Stomach smooth muscle (tissue), 2 donors: ENCODE data around the gene CCDC171.

Source experiments
- H3K27ac ChIP-seq: one replicate; pipeline ENCODE4 v1.7.0; 2013; ENCODE audit warnings: mild to moderate bottlenecking, low read length, inconsistent platforms
- H3K27me3 ChIP-seq, 2 donors: one replicate each; pipeline ENCODE4 v1.7.0; 2013; ENCODE audit warnings: low read length in 2 of 2; ENCODE audit not compliant: insufficient read depth in 2 of 2, control insufficient read depth in 1 of 2
- H3K36me3 ChIP-seq, 2 donors: one replicate each; pipeline ENCODE4 v1.7.0; 2013; ENCODE audit warnings: low read length in 2 of 2; ENCODE audit not compliant: control insufficient read depth in 2 of 2, insufficient read depth in 2 of 2
- H3K4me1 ChIP-seq: one replicate; pipeline ENCODE4 v1.7.0; 2013; ENCODE audit warnings: low read length; ENCODE audit not compliant: control insufficient read depth, insufficient read depth
- H3K4me3 ChIP-seq, 2 donors: one replicate each; pipeline ENCODE4 v1.7.0; 2013; ENCODE audit warnings: low read length in 2 of 2
- H3K9ac ChIP-seq, 2 donors: one replicate each; pipeline ENCODE4 v1.7.0; 2013; ENCODE audit warnings: low read length in 2 of 2, mild to moderate bottlenecking in 1 of 2
- H3K9me3 ChIP-seq, 2 donors: one replicate each; pipeline ENCODE4 v1.7.0; 2013; ENCODE audit warnings: low read length in 2 of 2; ENCODE audit not compliant: control insufficient read depth in 2 of 2
- donor health status: healthy.
- donor health status: Pancreatic carcinoma.

The CCDC171 gene

GRCh38 chr9:15725953-15726352 is 173.1 kb downstream of the CCDC171 start:
- H3K9me3 ChIP-seq, result no peaks in the 10 kb centered on the region
- no peak overlapping the region for H3K9ac ChIP-seq
- no peak overlapping the region for H3K4me3 ChIP-seq
- H3K4me1 ChIP-seq, result no peaks in the 10 kb centered on the region
- H3K36me3 ChIP-seq, result no peaks in the 10 kb centered on the region
- no peaks in the 10 kb centered on the region for H3K27me3 ChIP-seq
- no peak overlapping the region for H3K27ac ChIP-seq

DNA sequence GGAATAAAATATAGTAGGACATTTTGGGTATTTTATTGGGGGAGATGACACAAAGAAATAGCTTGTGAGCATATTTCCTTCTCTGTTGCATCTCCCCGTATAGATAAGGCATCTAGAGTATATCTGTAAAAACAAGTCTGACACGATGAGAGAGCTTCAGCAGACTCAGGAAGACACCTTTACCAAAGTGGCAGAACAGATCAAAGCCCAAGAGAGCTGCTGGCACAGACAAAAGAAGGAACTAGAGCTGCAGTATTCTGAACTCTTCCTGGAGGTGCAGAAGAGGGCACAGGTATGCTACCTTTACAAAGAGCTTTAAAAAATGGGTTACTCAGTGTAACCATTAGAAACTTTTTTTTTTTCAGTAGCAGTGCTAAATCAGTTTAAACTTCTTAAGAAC is 176.7 kb downstream of the CCDC171 start:
- Histone ChIP-seq H3K9ac (no peak overlapping the region), H3K27ac (no peak overlapping the region), H3K4me3 (no peak overlapping the region), H3K4me1 (no peaks in the 10 kb centered on the region), H3K9me3 (no peaks in the 10 kb centered on the region), H3K27me3 (no peaks in the 10 kb centered on the region), H3K36me3 (no peaks in the 10 kb centered on the region)

GRCh38 chr9:15735083-15735857 is 182.4 kb downstream of the CCDC171 start:
- H3K36me3 ChIP-seq, result no peaks in the 10 kb centered on the region
- no peak overlapping the region for H3K9ac ChIP-seq
- no peaks in the 10 kb centered on the region for H3K4me1 ChIP-seq
- H3K4me3 ChIP-seq, result no peak overlapping the region
- no peak overlapping the region for H3K27ac ChIP-seq
- no peaks in the 10 kb centered on the region for H3K9me3 ChIP-seq
- no peaks in the 10 kb centered on the region for H3K27me3 ChIP-seq

GRCh38 chr9:15736569-15736968 is 183.7 kb downstream of the CCDC171 start:
- Histone ChIP-seq H3K4me3 (no peak overlapping the region), H3K9ac (no peak overlapping the region), H3K27ac (no peak overlapping the region), H3K4me1 (no peaks in the 10 kb centered on the region), H3K36me3 (no peaks in the 10 kb centered on the region), H3K27me3 (no peaks in the 10 kb centered on the region), H3K9me3 (no peaks in the 10 kb centered on the region)

- Histone ChIP-seq H3K4me3 (no peak overlapping the region), H3K9me3 (no peaks in the 10 kb centered on the region), H3K27me3 (no peaks in the 10 kb centered on the region), H3K4me1 (no peaks in the 10 kb centered on the region), H3K36me3 (no peaks in the 10 kb centered on the region), H3K9ac (no peak overlapping the region), H3K27ac (no peak overlapping the region)
Observed at GRCh38 chr9:15738011-15738410, 185.2 kb downstream of the CCDC171 start.

- Histone ChIP-seq H3K9me3 (no peaks in the 10 kb centered on the region), H3K4me1 (no peaks in the 10 kb centered on the region), H3K27ac (no peak overlapping the region), H3K27me3 (no peaks in the 10 kb centered on the region), H3K9ac (no peak overlapping the region), H3K36me3 (no peaks in the 10 kb centered on the region), H3K4me3 (no peak overlapping the region)
Observed at GRCh38 chr9:15741015-15741414, 188.2 kb downstream of the CCDC171 start.

DNA sequence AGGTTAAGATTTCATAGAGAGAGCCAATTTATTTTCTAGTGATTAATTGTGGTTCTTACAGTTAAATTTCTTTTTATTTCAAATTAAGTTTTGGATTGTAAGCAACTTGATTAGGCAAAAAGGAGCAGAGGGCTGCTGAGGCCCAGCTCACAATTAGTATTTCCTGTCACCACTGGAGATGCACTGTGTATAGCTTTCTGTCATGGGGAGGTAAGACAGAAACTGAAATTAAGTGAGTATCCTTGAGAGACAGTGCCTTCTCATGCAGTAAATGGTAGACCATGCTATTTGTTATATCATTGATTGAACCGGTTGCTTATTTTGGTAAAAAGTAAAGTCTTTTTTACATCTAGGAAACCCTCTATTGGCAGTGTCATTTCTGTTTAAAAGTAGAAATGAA is 190.7 kb downstream of the CCDC171 start:
- no peaks in the 10 kb centered on the region for H3K36me3 ChIP-seq
- H3K27me3 ChIP-seq, result no peaks in the 10 kb centered on the region
- H3K4me3 ChIP-seq, result no peak overlapping the region
- H3K9ac ChIP-seq, result no peak overlapping the region
- H3K4me1 ChIP-seq, result no peaks in the 10 kb centered on the region
- no peak overlapping the region for H3K27ac ChIP-seq
- H3K9me3 ChIP-seq, result no peaks in the 10 kb centered on the region

DNA sequence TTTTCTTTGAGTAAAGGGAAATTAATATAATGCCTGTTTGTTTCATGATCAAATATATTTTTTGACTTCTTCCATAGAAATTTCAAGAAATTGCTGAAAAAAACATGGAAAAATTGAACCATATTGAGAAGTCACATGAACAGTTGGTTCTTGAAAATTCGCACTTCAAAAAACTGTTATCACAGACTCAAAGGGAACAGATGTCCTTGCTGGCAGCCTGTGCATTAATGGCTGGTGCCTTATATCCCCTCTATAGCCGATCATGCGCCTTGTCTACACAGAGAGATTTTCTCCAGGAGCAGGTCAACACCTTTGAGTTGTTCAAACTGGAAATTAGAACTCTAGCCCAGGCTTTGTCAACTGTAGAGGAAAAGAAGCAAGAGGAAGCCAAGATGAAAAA is 191.4 kb downstream of the CCDC171 start:
- Histone ChIP-seq H3K27me3 (no peaks in the 10 kb centered on the region), H3K9me3 (no peaks in the 10 kb centered on the region), H3K9ac (no peak overlapping the region), H3K4me1 (no peaks in the 10 kb centered on the region), H3K36me3 (no peaks in the 10 kb centered on the region), H3K4me3 (no peak overlapping the region), H3K27ac (no peak overlapping the region)

DNA sequence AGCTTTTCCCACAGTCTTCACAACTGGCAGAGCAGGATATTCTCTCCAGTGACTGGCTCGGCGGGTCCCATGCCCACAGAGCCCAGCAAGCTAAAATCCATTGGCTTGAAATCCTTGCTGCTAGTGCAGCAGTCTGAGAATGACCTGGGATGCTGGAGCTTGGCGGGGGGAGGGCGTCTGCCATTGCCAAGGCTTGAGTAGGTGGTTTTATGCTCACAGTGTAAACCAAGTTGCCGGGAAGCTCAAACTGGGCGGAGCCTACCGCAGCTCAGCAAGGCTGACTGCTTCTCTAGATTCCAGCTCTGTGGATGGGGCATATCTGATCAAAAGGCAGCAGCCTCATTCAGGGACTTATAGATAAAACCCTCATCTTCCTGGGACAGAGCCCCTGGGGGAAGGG is 194.1 kb downstream of the CCDC171 start:
- no peak overlapping the region for H3K27ac ChIP-seq
- no peaks in the 10 kb centered on the region for H3K27me3 ChIP-seq
- no peaks in the 10 kb centered on the region for H3K36me3 ChIP-seq
- H3K4me3 ChIP-seq, result no peak overlapping the region
- H3K9ac ChIP-seq, result no peak overlapping the region
- H3K9me3 ChIP-seq, result no peaks in the 10 kb centered on the region
- H3K4me1 ChIP-seq, result no peaks in the 10 kb centered on the region

GRCh38 chr9:15755660-15756059 is 202.8 kb downstream of the CCDC171 start:
- Histone ChIP-seq H3K9ac (no peak overlapping the region), H3K27ac (no peak overlapping the region), H3K27me3 (no peaks in the 10 kb centered on the region), H3K4me1 (no peaks in the 10 kb centered on the region), H3K9me3 (no peaks in the 10 kb centered on the region), H3K4me3 (no peak overlapping the region), H3K36me3 (no peaks in the 10 kb centered on the region)

DNA sequence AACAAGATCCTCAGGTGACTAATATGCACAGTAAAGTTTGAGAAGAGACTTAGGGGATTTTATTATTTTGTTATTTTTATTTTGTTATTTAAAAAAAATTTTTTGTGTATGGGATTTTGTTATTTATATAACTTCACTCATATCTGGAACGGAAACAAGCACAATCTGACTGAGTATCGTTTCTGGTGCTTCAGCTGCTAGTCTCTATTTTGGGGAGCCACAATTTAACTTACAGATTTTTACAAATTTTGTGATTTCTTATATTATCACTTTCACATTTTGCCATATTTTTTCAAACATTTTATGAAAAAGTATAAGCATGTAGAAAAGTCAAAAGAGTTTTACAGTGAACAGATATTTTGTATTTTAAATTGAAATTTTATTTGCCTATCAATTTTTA is 208.7 kb downstream of the CCDC171 start:
- no peaks in the 10 kb centered on the region for H3K36me3 ChIP-seq
- no peaks in the 10 kb centered on the region for H3K4me1 ChIP-seq
- no peaks in the 10 kb centered on the region for H3K9me3 ChIP-seq
- no peaks in the 10 kb centered on the region for H3K27me3 ChIP-seq
- no peak overlapping the region for H3K4me3 ChIP-seq
- H3K27ac ChIP-seq, result no peak overlapping the region
- no peak overlapping the region for H3K9ac ChIP-seq
